KOPT-K1 (cell line): ENCODE measurements around the gene GNMT.

Experiments used
- H3K27ac ChIP-seq: fragments of 200-600 bp; sonication (generic); 2 replicates; pipeline ENCODE4 v1.5.1; 2016; ENCODE audit warnings: antibody characterized with exemption, mild to moderate bottlenecking, low read depth, low read length; ENCODE audit not compliant: poor library complexity, severe bottlenecking
- H3K36me3 ChIP-seq: fragments of 200-600 bp; sonication (generic); 2 replicates; pipeline ENCODE4 v1.5.1; 2017; ENCODE audit warnings: antibody characterized with exemption, mild to moderate bottlenecking, low read length, moderate library complexity; ENCODE audit not compliant: insufficient read depth
- H3K9me3 ChIP-seq: fragments of 200-600 bp; sonication (generic); 2 replicates; pipeline ENCODE4 v1.5.1; 2017; ENCODE audit warnings: antibody characterized with exemption, low read length, mild to moderate bottlenecking; ENCODE audit not compliant: insufficient read depth, poor library complexity, severe bottlenecking

GNMT gene

GRCh38 chr6:43009124-43009523, 48.6 kb downstream of the GNMT start:
- no peak overlapping the region for H3K27ac ChIP-seq
- peaks cover 82% of the 10 kb centered on the region for H3K36me3 ChIP-seq
- no peaks in the 10 kb centered on the region for H3K9me3 ChIP-seq

- H3K36me3 ChIP-seq = peaks cover 68% of the 10 kb centered on the region
- no peak overlapping the region for H3K27ac ChIP-seq
- no peaks in the 10 kb centered on the region for H3K9me3 ChIP-seq
These were observed 50.7 kb downstream of the GNMT start for GRCh38 chr6:43011207-43011606.

GRCh38 chr6:43012364-43012763, 51.8 kb downstream of the GNMT start:
- Histone ChIP-seq H3K9me3 (no peaks in the 10 kb centered on the region), H3K27ac (peak overlapping the region; percentile 76), H3K36me3 (peaks cover 66% of the 10 kb centered on the region)

- peaks cover 66% of the 10 kb centered on the region for H3K36me3 ChIP-seq
- H3K27ac ChIP-seq = peak overlapping the region; percentile 76
These were observed 52.7 kb downstream of the GNMT start for GRCh38 chr6:43013097-43013842.

More at GRCh38 chr6:43013097-43013842, 52.7 kb downstream of the GNMT start:
- no peaks in the 10 kb centered on the region for H3K9me3 ChIP-seq
